Stimulated activated CD8-positive, alpha-beta memory T cell treated with anti-CD3 and anti-CD28 coated beads, Interleukin-15, amount 100 ng/mL, for 24 hours (primary cell): ENCODE results near the gene CCDC88C.
"Not testable (repeated sequence)": the region's sequence is repeated elsewhere in the genome, so short reads cannot be mapped to it uniquely, and the experiment has no call there.

ENCODE experiments used
- DNase-seq: peaks from one replicate; pipeline ENCODE4 v3.0.0-alpha.2; 2020; ENCODE audit warnings: low read depth

CCDC88C gene

GRCh38 chr14:91415794-91416743, 1.6 kb downstream of the CCDC88C start:
- no peak for DNase-seq

- DNase-seq = no peak
Measured at GRCh38 chr14:91414475-91414833, 3.2 kb downstream of the CCDC88C start.

GRCh38 chr14:91413547-91414474, 3.8 kb downstream of the CCDC88C start:
- DNase-seq = no peak

GRCh38 chr14:91412939-91413338, 4.7 kb downstream of the CCDC88C start:
- no peak for DNase-seq

GRCh38 chr14:91410771-91411536, 6.7 kb downstream of the CCDC88C start:
- DNase-seq = no peak

- no peak for DNase-seq
Measured at GRCh38 chr14:91409928-91410718, 7.5 kb downstream of the CCDC88C start.

- not testable (repeated sequence) for DNase-seq
Measured at GRCh38 chr14:91409240-91409639, 8.4 kb downstream of the CCDC88C start.

GRCh38 chr14:91406982-91407381, 10.6 kb downstream of the CCDC88C start:
- DNase-seq = no peak

GRCh38 chr14:91406451-91406850, 11.2 kb downstream of the CCDC88C start:
- no peak for DNase-seq

- no peak for DNase-seq
Measured at GRCh38 chr14:91405724-91406435, 11.7 kb downstream of the CCDC88C start.

GRCh38 chr14:91405241-91405721, 12.3 kb downstream of the CCDC88C start:
- no peak for DNase-seq

GRCh38 chr14:91402771-91403600, 14.6 kb downstream of the CCDC88C start:
- no peak for DNase-seq

- DNase-seq = no peak
Measured at GRCh38 chr14:91402348-91402747, 15.3 kb downstream of the CCDC88C start.

GRCh38 chr14:91401751-91402150, 15.9 kb downstream of the CCDC88C start:
- DNase-seq = no peak

GRCh38 chr14:91400696-91401095, 16.9 kb downstream of the CCDC88C start:
- no peak for DNase-seq

- no peak for DNase-seq
Measured at GRCh38 chr14:91399868-91400640, 17.6 kb downstream of the CCDC88C start.

GRCh38 chr14:91398707-91399106, 18.9 kb downstream of the CCDC88C start:
- DNase-seq = no peak

GRCh38 chr14:91397965-91398591, 19.5 kb downstream of the CCDC88C start:
- DNase-seq = no peak
